Chondrocyte (in vitro differentiated cells): ENCODE results near the gene NAA16. TPM values are rescaled to one million over a fixed set of nuclear protein-coding genes. Genes with fewer than 3 reads are reported as not detected.

Experiments
- DNase-seq: peaks from one replicate; pipeline ENCODE4 v3.0.0; 2021; ENCODE audit warnings: mixed read lengths, low spot score
- H3K27ac Mint-ChIP-seq: one replicate; pipeline ENCODE4 v1.8.0; 2021; ENCODE audit warnings: mild to moderate bottlenecking, moderate library complexity, mixed read lengths; ENCODE audit not compliant: unreplicated experiment
- H3K27me3 Mint-ChIP-seq: 2 replicates; pipeline ENCODE4 v1.8.0; 2021; ENCODE audit warnings: low read depth, mixed read lengths
- H3K36me3 Mint-ChIP-seq: 2 replicates; pipeline ENCODE4 v1.8.0; 2021; ENCODE audit warnings: low read depth, mixed read lengths
- H3K4me1 Mint-ChIP-seq: 2 replicates; pipeline ENCODE4 v1.8.0; 2021; ENCODE audit warnings: low read depth, mild to moderate bottlenecking, mixed read lengths
- H3K4me3 Mint-ChIP-seq: one replicate; pipeline ENCODE4 v1.8.0; 2021; ENCODE audit warnings: mild to moderate bottlenecking, moderate library complexity, mixed read lengths; ENCODE audit not compliant: unreplicated experiment
- H3K9me3 Mint-ChIP-seq: 2 replicates; pipeline ENCODE4 v1.8.0; 2021; ENCODE audit warnings: low read depth, mixed read lengths
- CTCF ChIP-seq: fragments of 200-600 bp; sonication (generic); IDR thresholded peaks from 2 replicates; pipeline ENCODE4 v1.5.0; 2021; ENCODE audit warnings: antibody characterized with exemption, mild to moderate bottlenecking, moderate library complexity
- total RNA-seq: library from RNA; stranded (reverse); gene quantifications from 3 replicates; pipeline ENCODE4 v1.2.1, GENCODE V29; 2021

NAA16 gene
- total RNA-seq, 1 donor from 2014 or later, result 9.4 TPM

DNA sequence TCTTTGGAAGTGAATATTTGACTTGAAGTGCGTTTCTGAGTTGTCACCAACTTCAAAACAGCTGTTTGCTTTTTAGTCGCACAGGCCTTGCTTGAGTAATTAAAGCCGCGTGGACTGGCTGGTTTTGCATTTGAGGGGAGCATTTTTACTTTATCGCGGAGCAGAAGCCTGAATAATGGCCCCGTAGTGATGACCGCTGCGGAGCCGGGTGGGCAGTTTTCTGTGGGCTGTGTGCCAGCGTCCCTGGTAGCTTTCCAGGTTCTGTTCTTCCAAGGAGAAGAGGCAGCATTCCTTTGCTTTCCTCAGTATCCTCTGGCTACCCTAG is 1.1 kb downstream of the NAA16 start:
- no peak for TF ChIP-seq CTCF
- no peaks in the 10 kb centered on the region for H3K36me3 Mint-ChIP-seq
- H3K9me3 Mint-ChIP-seq, result no peaks in the 10 kb centered on the region
- H3K4me1 Mint-ChIP-seq, result peaks cover 29% of the 10 kb centered on the region
- peak overlapping the region; percentile 84 for H3K4me3 Mint-ChIP-seq
- no peaks in the 10 kb centered on the region for H3K27me3 Mint-ChIP-seq
- no peak for DNase-seq
- H3K27ac Mint-ChIP-seq, result peak overlapping the region; percentile 90

DNA sequence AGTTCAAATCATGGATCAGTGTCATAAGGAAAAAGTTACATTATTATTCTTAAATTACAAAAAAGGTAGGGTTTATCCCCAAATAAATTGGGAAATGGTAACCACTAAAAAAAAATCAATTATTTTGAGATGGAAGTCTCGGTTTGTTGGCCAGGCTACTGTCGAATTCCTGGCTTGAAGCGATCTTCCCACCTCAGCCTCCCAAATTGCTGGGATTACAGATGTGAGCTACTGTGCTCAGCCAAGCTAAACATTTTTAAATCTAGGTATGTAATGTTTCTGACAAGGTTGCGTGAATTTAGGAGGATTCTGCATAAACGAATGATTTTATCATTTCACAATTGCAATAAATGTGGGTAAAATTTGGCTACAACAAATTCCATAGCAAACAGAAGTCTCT is 2.0 kb downstream of the NAA16 start:
- no peak for TF ChIP-seq CTCF
- Mint-ChIP-seq H3K27ac (no peak overlapping the region), H3K9me3 (no peaks in the 10 kb centered on the region), H3K36me3 (no peaks in the 10 kb centered on the region), H3K27me3 (no peaks in the 10 kb centered on the region), H3K4me1 (peaks cover 27% of the 10 kb centered on the region), H3K4me3 (peak overlapping the region; percentile 84)
- DNase-seq, result no peak

DNA sequence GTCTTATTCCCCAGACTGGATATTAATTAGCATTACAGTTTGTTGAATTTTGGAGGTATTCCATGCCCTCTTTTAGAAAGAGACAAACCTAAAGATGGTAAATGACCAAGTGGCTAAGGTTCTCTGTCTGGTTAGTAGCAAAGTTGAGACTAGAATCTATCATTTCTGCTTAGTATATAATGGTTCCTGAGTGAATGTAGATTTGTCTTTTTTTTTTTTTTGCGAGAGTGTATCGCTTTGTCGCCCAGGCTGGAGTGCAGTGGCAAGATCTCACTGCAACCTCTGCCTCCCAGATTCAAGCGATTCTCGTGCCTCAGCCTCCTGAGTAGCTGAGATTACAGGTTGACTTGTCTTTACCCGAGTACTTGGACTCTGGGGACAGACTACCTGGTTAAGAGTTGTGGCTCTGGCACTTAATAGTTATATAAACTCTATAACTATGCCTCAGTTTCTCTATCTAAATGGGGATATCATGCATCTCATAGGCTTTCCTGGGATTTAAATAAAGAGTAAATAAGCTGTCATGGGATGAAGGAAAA is 2.7 kb downstream of the NAA16 start:
- no peaks in the 10 kb centered on the region for H3K36me3 Mint-ChIP-seq
- DNase-seq, result no peak
- peaks cover 27% of the 10 kb centered on the region for H3K4me1 Mint-ChIP-seq
- H3K27ac Mint-ChIP-seq, result peak overlapping the region; percentile 8
- no peaks in the 10 kb centered on the region for H3K27me3 Mint-ChIP-seq
- H3K4me3 Mint-ChIP-seq, result peak overlapping the region; percentile 16
- TF ChIP-seq CTCF, result no peak
- H3K9me3 Mint-ChIP-seq, result no peaks in the 10 kb centered on the region

DNA sequence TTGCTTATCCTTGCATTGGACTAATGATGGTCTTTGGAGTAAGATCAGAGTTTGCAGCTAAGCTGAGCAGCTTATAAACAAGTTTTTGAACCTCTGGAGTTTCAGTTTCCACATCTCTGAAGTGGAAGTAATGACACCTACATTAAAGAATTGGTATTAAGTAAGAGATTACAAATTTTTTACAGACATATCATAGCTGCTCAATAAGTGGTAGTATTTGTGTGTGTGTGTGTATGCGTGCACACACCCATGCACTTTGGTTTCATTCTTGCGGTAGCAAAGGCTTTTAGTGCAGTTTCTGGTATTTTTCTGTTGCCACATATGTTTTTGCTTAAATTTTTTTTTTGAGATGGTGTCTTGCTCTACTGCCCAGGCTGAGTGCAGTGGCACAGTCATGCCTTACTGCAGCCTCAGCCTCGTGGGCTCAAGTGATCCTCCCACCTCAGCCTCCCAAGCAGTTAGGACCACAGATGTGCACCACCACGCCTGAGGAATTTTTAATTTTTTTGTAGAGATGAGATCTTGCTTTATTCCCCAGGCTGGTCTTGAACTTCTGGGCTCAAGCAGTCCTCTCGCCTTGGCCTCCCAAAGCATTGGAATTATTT is 4.5 kb downstream of the NAA16 start:
- TF ChIP-seq CTCF, result no peak
- Mint-ChIP-seq H3K36me3 (peaks cover under 1% of the 10 kb centered on the region), H3K4me3 (no peak overlapping the region), H3K27ac (no peak overlapping the region), H3K27me3 (no peaks in the 10 kb centered on the region), H3K4me1 (peaks cover 25% of the 10 kb centered on the region), H3K9me3 (no peaks in the 10 kb centered on the region)
- no peak for DNase-seq

DNA sequence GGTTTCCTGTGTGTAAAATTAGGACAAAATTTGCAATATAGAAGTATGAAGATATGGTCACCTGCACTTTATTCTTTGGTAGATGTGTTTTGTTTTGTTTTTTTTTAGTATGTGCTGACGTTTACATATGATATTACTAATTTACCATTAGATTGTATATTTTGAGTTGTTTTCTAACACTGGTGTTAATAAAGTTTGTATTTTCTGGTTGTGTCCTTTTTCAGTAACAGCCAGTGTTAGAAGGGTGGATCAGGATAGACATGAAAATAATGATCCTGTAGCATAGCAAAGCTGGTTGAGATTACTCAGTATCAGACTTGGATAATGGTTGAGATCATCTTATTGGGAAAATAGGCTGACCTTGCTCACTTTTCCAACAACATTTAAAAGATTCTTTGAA is 6.2 kb downstream of the NAA16 start:
- no peak overlapping the region for H3K27ac Mint-ChIP-seq
- no peaks in the 10 kb centered on the region for H3K27me3 Mint-ChIP-seq
- no peak for DNase-seq
- TF ChIP-seq CTCF, result no peak
- H3K4me1 Mint-ChIP-seq, result peaks cover 20% of the 10 kb centered on the region
- H3K9me3 Mint-ChIP-seq, result no peaks in the 10 kb centered on the region
- H3K4me3 Mint-ChIP-seq, result no peak overlapping the region
- H3K36me3 Mint-ChIP-seq, result peaks cover 1% of the 10 kb centered on the region
